Natural killer cell (primary cell): Measurements from ENCODE around the gene RBBP8NL. TPM values are rescaled to one million over a fixed set of nuclear protein-coding genes. Genes with fewer than 3 reads are reported as not detected.

Experiments used
- ATAC-seq, 3 donors: fragments of 150-1000 bp in 2 of 3; fragments of 200-7000 bp in 1 of 3; cut with Tn5 transposase; 1 replicate in 1 of 3; 2 replicates in 2 of 3; pipeline ENCODE4 v1.10.0; 2021; ENCODE audit warnings: mild to moderate bottlenecking in 2 of 3, moderate library complexity in 2 of 3
- DNase-seq, 2 donors: peaks; one replicate each; pipeline versions ENCODE4 v3.0.0 to v3.0.0-alpha.2; 2013 to 2021; ENCODE audit warnings: mixed read lengths in 1 of 2
- H3K27ac ChIP-seq: one replicate; pipeline ENCODE4 v1.5.1; 2013; ENCODE audit warnings: mild to moderate bottlenecking, low read length
- H3K27me3 ChIP-seq: one replicate; pipeline ENCODE4 v1.6.1; 2013; ENCODE audit warnings: low read length; ENCODE audit not compliant: control insufficient read depth, insufficient read depth
- H3K36me3 ChIP-seq: one replicate; pipeline ENCODE4 v1.6.1; 2013; ENCODE audit warnings: low read length; ENCODE audit not compliant: control insufficient read depth, insufficient read depth
- H3K4me1 ChIP-seq: one replicate; pipeline ENCODE4 v1.6.1; 2013; ENCODE audit warnings: low read length; ENCODE audit not compliant: control insufficient read depth, insufficient read depth
- H3K4me3 ChIP-seq: one replicate; pipeline ENCODE4 v1.5.1; 2013; ENCODE audit warnings: low read length
- H3K9me3 ChIP-seq: one replicate; pipeline ENCODE4 v1.6.1; 2013; ENCODE audit warnings: low read length; ENCODE audit not compliant: control insufficient read depth, insufficient read depth
- H3K27ac Mint-ChIP-seq, 2 donors: one replicate each; pipeline ENCODE4 v1.8.0; 2022; ENCODE audit warnings: mild to moderate bottlenecking in 2 of 2, mixed read lengths in 2 of 2, moderate library complexity in 1 of 2
- H3K27me3 Mint-ChIP-seq, 2 donors: one replicate each; pipeline ENCODE4 v1.8.0; 2022; ENCODE audit warnings: low read depth in 2 of 2, mixed read lengths in 2 of 2
- H3K36me3 Mint-ChIP-seq: one replicate; pipeline ENCODE4 v1.8.0; 2022; ENCODE audit warnings: mixed read lengths
- H3K4me1 Mint-ChIP-seq, 2 donors: one replicate each; pipeline ENCODE4 v1.8.0; 2022; ENCODE audit warnings: mixed read lengths in 2 of 2
- H3K4me3 Mint-ChIP-seq: one replicate; pipeline ENCODE4 v1.8.0; 2022; ENCODE audit warnings: mild to moderate bottlenecking, moderate library complexity, mixed read lengths
- H3K9me3 Mint-ChIP-seq, 2 donors: one replicate each; pipeline ENCODE4 v1.8.0; 2022; ENCODE audit warnings: mixed read lengths in 2 of 2
- CTCF ChIP-seq: fragments of 200-600 bp; IDR thresholded peaks from one replicate; pipeline ENCODE4 v1.8.0; 2022; ENCODE audit warnings: antibody characterized with exemption
- WGBS: methylation state at CpG from one replicate; pipeline ENCODE4 v1.1.7; 2013; ENCODE audit warnings: missing lambda C conversion rate; ENCODE audit not compliant: insufficient coverage; 5-methylcytosine and 5-hydroxymethylcytosine counted together
- intact Hi-C: fragments of 100-400 bp; cut with micrococcal nuclease; formaldehyde crosslinking; loops from one replicate; pipeline ENCODE4 v1.14.2; 2022
- total RNA-seq, 4 donors: library from RNA; stranded (reverse); fragments of 120-200 nt in 1 of 4; gene quantifications; one replicate each; pipeline versions ENCODE4 v1.2.3 to v1.2.4, GENCODE V29; 2013 to 2022

The RBBP8NL gene
- total RNA-seq, 3 donors from 2014 or later (not counting 1 experiment from before 2014, with no cell fraction given): not detected

GRCh38 chr20:62449951-62450691 lies 22.8 kb upstream of the RBBP8NL start:
- H3K4me3 ChIP-seq: no peak overlapping the region
- H3K27me3 Mint-ChIP-seq: peaks cover 0 to 2% of the 10 kb centered on the region in 2 donors
- intact Hi-C loops: no loop called here
- no peak overlapping the region for H3K4me3 Mint-ChIP-seq
- peak in 1 of 3 donors; percentile 6 for ATAC-seq
- WGBS: 80% methylated on average over 24 of the region's 24 CpGs
- no peaks in the 10 kb centered on the region for H3K27me3 ChIP-seq
- H3K36me3 Mint-ChIP-seq: no peaks in the 10 kb centered on the region
- H3K9me3 Mint-ChIP-seq: no peaks in the 10 kb centered on the region
- H3K27ac ChIP-seq: no peak overlapping the region
- DNase-seq: no peak
- H3K36me3 ChIP-seq: no peaks in the 10 kb centered on the region
- H3K4me1 ChIP-seq: no peaks in the 10 kb centered on the region
- H3K4me1 Mint-ChIP-seq: no peaks in the 10 kb centered on the region
- H3K9me3 ChIP-seq: no peaks in the 10 kb centered on the region
- no peak overlapping the region for H3K27ac Mint-ChIP-seq
- no peak for TF ChIP-seq CTCF

- WGBS: 82% methylated on average over 14 of the region's 14 CpGs
These were observed 21.4 kb upstream of the RBBP8NL start for GRCh38 chr20:62448788-62449187.

GRCh38 chr20:62448038-62448437 lies 20.7 kb upstream of the RBBP8NL start:
- Mint-ChIP-seq H3K4me1 (no peaks in the 10 kb centered on the region), H3K36me3 (no peaks in the 10 kb centered on the region), H3K27ac (no peak overlapping the region), H3K27me3 (no peaks in the 10 kb centered on the region), H3K9me3 (no peaks in the 10 kb centered on the region), H3K4me3 (no peak overlapping the region)
- 63% methylated on average over 10 of the region's 10 CpGs for WGBS
- intact Hi-C loops: no loop called here
- Histone ChIP-seq H3K27ac (no peak overlapping the region), H3K27me3 (no peaks in the 10 kb centered on the region), H3K36me3 (no peaks in the 10 kb centered on the region), H3K4me3 (no peak overlapping the region), H3K9me3 (no peaks in the 10 kb centered on the region), H3K4me1 (no peaks in the 10 kb centered on the region)
- DNase-seq: no peak
- TF ChIP-seq CTCF: no peak
- no peak for ATAC-seq

More at GRCh38 chr20:62448788-62449187, 21.4 kb upstream of the RBBP8NL start:
- Mint-ChIP-seq H3K4me1 (no peaks in the 10 kb centered on the region), H3K27me3 (no peaks in the 10 kb centered on the region), H3K27ac (no peak overlapping the region), H3K36me3 (no peaks in the 10 kb centered on the region), H3K9me3 (no peaks in the 10 kb centered on the region), H3K4me3 (no peak overlapping the region)
- H3K9me3 ChIP-seq: no peaks in the 10 kb centered on the region
- ATAC-seq: no peak
- H3K4me3 ChIP-seq: no peak overlapping the region
- H3K27me3 ChIP-seq: no peaks in the 10 kb centered on the region
- DNase-seq: no peak
- intact Hi-C loops: no loop called here
- no peak for TF ChIP-seq CTCF
- H3K4me1 ChIP-seq: no peaks in the 10 kb centered on the region
- no peaks in the 10 kb centered on the region for H3K36me3 ChIP-seq
- H3K27ac ChIP-seq: no peak overlapping the region
